ENCODE measurements around the gene CD164L2.

The CD164L2 gene

GRCh38 chr1:27361044-27361402 lies 22.1 kb downstream of the CD164L2 start:
- DNase-seq: no peak

DNA sequence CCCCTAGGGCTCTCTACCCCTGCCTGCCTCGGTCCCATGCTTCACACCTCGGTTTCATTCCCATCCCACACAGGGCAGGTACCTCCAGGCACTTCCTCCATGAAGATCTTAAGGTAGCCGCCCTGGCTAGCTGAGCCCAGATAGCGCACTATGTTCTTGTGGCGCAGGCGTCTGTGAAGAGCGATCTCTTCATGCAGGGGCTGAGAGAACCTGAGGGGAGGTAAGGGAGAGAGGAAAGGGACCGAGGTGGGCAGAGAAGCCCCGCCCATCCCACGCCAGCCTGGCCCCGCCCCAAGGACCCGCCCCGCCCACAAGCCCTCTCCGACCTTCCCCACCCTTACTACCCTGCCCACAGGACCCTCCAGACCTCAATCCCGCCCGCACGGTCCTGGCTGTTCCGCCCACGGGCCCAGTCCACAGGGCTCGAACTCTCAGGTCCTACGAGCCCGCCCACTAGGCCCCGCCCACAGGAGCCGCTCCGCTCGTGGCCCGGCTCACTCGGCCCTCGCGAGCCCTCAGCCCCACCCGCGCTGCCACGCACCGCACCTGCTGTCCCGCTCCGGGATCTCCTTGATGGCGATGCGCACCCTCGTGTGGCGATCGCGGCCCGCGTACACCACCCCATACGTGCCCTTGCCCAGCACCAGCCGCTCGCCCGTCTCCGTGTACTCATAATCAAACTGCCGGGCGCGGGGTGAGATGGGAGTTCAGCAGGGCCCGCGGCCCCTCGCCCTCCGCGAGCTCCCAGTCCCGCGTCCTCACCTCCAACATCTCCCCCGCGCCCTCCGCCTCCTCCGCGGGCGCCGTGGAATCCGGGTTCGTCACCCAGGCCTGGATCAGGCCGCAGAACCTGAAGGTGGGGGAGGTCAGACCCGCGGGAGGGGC lies 22.7 kb downstream of the CD164L2 start:
- no peak for DNase-seq

DNA sequence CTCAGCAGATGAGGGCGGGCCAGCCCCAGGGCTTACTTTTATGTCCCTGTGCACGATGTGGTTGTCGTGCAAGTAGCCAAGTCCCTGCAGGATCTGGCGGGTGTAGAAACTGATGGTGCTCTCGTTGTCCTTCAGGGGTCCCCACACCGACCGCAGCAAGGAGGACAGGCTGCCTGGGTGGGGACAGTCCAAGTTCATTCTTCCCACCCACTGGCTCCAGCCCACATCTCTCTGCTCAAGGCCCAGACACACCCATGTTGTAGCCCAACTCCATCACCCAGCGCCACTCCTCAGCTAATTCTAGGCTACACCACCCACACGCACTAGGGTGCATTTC lies 23.3 kb downstream of the CD164L2 start:
- DNase-seq: no peak

DNA sequence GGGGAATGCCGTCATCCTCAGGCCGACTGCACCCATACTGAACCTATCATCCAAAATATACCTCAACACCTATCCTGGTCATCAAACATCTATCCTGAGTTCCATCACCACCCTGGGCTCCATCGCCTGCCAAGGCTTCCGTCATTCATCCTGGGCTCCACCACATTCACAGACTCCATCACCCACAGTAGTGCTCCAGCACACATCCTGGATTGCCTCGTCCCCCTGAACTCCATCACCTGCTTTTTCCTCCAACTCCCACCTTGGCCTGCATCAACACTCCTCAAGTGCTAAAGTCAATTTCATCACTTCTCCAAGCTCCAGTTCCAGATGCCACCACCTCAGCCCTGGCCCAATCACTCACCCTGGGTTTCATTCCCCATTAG lies 24.2 kb downstream of the CD164L2 start:
- no peak for DNase-seq

DNA sequence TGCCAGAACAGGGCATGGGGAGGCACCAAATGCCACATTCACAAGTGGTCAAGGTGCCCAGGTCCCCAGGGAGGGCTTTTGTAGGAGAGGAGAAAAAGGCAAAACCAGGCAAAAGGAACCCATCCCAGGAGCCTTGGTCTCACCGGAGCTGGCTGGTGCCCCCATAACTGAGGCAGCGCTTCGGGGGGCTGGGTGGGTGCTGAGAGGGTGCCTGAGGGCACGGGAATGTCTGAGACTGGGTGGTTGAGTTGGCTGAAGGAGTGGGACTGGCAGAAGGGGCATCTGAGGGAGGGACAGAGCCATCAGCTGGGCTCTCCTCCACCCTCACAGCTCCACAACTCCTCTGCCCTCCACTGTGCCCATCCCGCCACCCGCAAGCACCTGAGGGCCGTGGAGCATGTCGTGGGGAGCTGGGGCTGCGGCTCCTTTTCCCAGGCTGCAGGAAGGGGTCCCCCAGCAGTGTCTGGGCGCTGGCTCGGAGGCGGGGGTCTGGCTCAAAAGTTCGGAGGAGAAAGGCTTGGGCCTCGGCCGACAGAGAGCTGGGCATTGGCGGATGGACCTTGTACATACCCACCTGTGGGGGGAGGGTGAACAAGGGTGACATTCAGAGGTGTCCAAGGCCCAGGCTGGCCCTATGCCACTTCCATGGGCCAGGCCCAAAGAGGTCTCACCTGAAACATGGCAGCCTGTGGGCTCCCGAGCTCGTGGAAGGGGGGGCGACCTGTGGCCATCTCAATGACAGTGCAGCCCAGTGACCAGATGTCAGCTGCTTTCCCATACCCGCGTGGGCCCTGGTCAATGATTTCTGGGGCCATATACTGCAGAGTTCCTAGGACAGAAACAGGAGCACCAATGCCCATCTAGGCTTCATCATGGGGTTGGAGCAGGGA lies 24.9 kb downstream of the CD164L2 start:
- no peak for DNase-seq

DNA sequence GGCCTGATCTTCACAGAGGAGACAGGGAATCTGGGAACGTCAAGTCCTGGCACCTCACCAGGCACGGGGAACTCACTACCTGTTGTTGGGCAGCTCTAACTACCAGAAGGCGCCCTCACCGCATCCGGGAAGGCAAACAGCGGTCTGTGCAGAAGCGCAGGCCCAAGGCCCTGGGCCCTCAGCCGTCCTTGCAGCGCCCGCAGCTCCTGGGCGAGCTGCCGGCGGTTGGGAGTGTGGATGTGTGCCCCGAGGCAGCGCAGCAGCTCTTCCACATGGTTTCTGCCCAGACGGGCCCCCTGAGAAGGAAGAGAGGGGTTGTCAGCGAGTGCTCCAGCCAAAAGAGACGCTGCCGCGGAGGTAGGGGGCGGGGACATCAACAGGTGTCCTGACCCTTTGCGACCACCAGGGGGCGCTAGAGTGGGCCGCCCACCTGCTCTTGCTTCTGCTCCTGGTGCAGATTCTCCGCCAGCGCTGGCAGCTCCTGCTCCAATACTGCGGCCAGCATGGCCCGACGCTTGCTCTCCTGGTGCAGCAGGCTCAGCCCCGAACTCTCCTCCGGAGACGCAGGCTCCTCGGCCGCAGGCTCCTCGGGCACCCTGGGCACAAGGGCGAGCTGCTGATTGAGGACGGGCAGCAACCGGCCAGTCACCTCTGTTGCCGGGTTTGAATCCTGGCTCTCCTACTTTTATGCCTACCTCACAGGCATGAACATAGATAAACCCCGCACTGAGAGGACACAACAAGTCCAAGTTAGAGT lies 25.7 kb downstream of the CD164L2 start:
- peak; percentile 47 to 59 for DNase-seq

DNA sequence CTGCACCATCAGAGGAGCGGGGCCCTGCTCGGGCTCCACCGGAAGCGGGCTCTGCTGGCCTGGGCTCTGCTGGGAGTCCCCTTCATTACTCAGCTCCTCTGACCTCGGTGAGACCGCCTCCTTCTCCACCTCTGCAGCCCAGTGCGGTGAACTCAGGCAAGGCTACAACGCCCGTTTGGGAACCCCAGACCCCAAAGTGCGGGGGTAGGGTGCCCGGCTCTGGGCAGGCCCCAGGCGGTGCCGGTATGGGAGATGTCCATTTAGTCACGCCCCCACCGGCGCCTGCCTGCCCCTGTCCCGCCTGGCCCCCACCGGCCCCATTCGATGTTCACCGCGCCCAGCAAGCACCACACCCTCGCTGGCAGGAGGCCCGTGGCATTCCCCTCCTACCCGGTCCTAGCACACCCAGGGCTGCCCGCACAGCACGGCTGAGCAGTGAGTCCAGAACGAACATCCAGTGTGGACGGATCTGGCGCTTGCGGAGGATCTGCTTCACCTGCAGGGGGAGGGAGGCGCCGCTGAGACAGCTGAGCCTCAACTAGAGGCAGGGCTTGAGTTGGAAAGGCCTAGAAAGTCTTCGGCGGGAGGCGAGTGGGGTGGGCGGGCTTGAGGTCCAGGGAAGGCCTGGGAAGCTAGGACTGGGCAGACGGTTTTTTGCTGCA lies 26.4 kb downstream of the CD164L2 start:
- DNase-seq: no peak

DNA sequence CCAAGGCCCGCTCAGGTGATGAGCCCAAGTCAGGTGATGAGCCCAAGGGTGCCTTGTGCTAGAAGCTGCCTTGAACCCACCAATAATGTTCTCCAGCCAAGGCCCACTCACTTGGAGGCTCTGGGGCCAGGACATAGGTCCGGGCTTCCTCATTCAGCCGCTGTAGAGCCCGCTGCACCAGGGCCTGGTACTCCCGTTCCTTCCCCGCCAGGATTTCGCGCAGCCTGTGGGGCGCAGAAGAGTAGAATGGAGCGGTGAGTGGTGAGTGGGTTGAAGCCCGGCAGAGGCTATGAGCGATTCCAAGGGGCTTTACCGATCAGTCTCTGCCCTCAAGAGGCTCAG lies 26.9 kb downstream of the CD164L2 start:
- DNase-seq: no peak

DNA sequence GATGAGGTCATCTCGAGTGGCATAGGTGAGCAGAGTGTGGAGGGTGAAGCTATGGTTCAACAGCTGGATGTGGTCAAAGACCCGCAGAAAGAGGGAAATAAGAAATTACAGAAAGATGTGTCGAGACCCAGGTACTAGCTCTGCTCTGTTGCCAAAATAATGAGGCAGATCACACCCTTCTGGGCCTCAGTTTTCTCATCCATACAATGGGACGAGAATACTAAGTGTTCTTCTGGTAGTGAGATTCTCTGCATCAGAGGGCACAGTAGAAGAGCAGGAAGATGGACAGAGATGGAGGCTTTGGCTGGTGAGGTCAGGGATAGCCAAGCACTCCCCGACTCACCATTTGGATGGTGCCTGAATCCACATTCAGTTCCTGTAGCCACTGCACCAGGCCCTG lies 27.4 kb downstream of the CD164L2 start:
- DNase-seq: no peak

- DNase-seq: no peak
Measured at GRCh38 chr1:27353629-27354028, 29.5 kb downstream of the CD164L2 start.

- DNase-seq: no peak
Measured at GRCh38 chr1:27353166-27353565, 30.0 kb downstream of the CD164L2 start.

GRCh38 chr1:27351541-27352107 lies 31.5 kb downstream of the CD164L2 start:
- DNase-seq: no peak

DNA sequence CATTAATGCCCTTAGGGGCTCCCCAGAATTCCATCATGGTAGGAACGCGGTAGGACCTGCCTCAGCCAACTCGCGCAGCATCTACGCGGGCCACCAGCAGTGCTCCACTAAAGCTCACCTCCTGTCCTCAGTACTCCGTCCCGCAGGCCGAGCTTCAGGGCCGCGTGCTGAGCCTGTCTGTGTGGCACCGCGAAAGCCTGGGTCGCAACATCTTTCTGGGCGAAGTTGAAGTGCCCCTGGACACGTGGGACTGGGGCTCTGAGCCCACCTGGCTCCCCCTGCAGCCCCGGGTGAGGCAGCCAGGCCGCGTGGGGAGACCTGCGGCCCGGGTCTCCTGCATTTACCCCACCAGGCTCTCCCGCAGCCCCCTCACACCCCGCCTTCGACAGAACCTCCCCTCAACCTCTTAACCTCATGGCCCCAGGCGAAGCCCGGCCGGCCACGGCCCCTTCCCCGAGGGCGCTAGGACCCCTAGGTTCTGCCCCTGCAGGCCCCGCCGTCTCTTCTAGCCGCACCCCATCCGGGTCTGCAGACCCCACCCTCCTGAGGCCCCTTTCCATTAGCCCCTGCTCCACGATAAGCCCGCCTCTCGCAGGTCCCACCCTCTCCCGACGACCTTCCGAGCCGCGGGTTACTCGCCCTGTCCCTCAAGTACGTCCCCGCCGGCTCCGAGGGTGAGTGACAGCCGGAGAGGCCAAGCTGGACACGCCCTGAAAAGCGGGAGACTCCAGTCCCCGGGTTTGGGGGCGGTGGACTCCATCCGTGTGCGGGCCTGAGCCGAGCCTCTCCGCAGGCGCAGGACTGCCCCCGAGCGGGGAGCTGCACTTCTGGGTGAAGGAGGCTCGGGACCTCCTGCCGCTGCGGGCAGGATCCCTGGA lies 32.2 kb downstream of the CD164L2 start:
- DNase-seq: no peak

DNA sequence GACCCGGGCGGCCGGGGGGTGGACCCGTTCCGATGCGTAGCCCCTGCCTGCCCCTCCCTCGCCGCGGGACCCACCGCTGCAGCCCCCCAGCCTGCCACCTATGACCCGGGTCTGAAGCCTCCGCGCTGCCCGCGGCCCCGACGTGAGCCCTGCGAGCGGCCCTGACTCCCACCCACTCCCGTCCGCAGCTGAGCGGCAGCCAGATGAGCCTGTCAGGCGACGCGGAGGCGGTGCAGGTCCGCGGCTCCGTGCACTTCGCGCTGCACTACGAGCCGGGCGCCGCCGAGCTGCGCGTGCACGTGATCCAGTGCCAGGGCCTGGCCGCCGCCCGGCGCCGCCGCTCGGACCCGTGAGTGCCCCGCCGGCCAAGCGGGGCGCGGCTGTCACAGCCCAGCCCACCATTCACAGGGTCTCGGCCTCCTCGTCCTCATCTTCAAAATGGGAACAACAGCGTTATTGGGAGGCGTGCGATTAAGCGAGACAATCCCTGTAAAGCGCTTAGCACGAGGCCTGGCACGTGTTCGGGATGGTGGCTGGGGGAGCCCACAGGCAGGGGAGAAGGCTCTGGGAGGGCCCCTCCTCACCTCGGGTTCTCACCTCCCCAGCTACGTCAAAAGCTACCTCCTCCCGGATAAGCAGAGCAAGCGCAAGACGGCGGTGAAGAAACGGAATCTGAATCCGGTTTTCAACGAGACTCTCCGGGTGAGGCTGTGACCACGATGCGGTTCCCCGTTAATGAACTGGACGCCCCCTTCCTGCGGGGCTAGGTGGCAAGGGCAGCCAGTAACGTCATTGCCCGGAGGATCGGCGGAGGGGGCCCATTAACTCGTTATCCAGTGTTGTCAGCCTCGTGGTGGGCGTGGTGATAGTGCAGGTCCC lies 33.1 kb downstream of the CD164L2 start:
- DNase-seq: no peak

DNA sequence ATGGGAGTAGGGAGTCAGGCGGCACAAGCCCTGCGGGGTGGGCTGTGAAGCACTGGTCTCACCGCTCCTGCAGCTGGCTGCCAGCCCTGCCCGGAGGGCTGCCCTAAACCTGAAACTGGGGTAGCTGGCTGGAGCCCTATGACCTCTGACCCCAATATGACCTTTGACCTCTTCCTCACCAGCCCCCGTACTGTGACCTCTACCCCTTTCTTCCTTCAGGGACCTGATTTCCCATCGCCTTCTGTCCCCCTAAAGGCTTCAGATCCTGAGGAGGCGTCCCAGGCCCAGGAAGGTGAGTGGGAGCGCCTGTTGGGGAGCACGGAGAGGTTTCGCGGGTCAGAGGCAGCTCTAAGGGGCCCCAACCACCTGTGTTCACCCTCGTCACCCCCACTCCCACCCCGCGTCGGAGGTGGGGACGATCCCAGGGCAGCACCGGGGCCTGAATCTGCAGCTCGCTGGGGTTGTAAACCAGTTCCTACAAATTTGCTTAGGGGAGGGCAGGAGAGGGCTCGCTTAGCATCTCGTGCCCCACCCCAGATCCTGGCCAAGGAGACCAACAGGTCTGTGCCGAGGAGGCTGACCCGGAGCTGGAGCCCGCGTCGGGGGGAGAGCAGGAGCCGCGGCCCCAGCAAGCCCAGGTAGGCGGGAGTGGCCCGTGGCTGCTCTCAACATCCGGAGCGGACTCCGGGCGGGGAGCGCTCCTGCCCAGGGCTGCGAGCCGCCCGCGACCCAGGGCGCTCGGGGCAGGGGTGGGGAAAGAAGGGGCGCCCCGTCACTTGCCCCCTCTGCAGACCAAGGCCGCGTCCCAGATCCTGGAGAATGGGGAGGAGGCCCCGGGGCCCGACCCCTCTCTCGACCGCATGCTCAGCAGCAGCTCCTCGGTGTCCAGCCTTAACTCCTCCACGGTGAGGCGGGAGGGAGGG lies 34.0 kb downstream of the CD164L2 start:
- no peak for DNase-seq

DNA sequence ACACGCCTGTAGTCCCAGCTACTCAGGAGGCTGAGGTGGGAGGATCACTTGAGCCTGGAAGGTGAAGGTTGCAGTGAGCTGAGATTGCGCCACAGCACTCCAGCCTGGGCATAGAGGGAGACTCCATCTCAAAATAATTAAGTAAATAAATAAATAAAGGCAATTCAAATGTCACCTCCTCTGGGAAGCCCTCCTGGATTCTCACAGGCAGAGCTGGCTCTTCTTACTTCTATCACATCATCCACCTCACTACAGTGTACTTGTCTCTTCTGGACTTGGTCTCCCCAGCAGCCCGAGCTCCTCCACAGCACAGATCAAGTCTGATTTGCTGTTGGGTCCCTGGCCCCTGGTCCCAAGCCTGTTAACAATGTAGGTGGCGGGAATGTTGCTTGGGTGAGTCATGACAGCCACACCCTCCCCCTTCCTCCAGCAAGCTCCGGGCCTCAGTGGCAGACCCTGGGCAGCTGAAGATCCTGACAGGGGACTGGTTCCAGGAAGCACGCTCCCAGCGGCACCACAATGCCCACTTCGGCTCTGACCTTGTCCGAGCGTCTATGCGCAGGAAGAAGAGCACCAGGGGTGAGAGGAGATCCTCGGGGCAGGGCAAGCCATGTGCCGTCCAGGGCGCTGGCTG lies 36.0 kb downstream of the CD164L2 start:
- DNase-seq: no peak

DNA sequence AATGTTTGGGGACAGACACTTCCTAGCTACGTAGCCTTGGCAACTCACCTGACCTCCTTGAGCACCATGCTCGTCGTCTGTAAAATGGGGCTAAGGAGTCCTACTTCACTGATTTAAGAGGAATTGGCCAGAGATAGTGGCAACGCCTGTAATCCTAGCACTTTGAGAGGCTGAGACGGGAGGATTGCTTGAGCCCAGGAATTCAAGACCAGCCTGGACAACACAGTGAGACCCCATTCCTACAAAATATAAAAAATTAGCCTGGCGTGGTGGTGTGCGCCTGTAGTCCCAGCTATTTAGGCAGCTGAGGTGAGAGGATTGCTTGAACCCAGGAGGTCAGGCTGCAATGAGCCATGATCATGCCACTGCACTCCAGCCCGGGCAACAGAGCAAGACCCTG lies 36.8 kb downstream of the CD164L2 start:
- DNase-seq: no peak

GRCh38 chr1:27345272-27345671 lies 37.9 kb downstream of the CD164L2 start:
- no peak for DNase-seq

- no peak for DNase-seq
Measured at GRCh38 chr1:27343639-27344025, 39.5 kb downstream of the CD164L2 start.

Data from Kasumi-1 (cell line).